Measurements from ENCODE around the gene CTAGE6. TPM values are rescaled to one million over a fixed set of nuclear protein-coding genes. Genes with fewer than 3 reads are reported as not detected.
"Not testable (repeated sequence)": the region's sequence is repeated elsewhere in the genome, so short reads cannot be mapped to it uniquely, and the experiment has no call there.

Gene CTAGE6
- total and polyA plus RNA-seq, 2 donors (not counting 1 experiment from before 2014, with no cell fraction given) = 1.9 TPM; not detected in 1

- H3K27me3 Mint-ChIP-seq; H3K9me3 ChIP-seq (ENCODE audit: control extremely low read depth in 1 of 3, control insufficient read depth in 2 of 3, insufficient read depth in 1 of 3, low read length in 2 of 3); H3K9me3 Mint-ChIP-seq (ENCODE audit: insufficient read depth); H2AFZ ChIP-seq (ENCODE audit: insufficient read depth, low read depth, low read length, poor library complexity, severe bottlenecking); H3K79me2 ChIP-seq (ENCODE audit: control insufficient read depth, insufficient read depth, low read length); ATAC-seq (ENCODE audit: low read depth); H3K4me3 ChIP-seq (ENCODE audit: control extremely low read depth in 1 of 5, extremely low read depth in 1 of 5, insufficient read depth in 1 of 5, low read depth in 2 of 5, low read length in 4 of 5); H3K27me3 ChIP-seq (replicated peaks in 1 of 4; ENCODE audit: control extremely low read depth in 1 of 4, control insufficient read depth in 3 of 4, insufficient read depth in 4 of 4, low read length in 3 of 4); H3K4me3 Mint-ChIP-seq; H3K4me1 ChIP-seq (ENCODE audit: control insufficient read depth in 2 of 2, insufficient read depth in 2 of 2, low read length in 2 of 2); H4K20me1 ChIP-seq (ENCODE audit: control insufficient read depth, insufficient read depth, low read length, poor library complexity, severe bottlenecking); POLR2A ChIA-PET; H3K36me3 ChIP-seq (replicated peaks in 1 of 2; ENCODE audit: control extremely low read depth in 1 of 2, control insufficient read depth in 1 of 2, extremely low read depth in 1 of 2, insufficient read depth in 2 of 2, low read length in 1 of 2); H3K27ac ChIP-seq (ENCODE audit: low read length in 2 of 2); H3K9ac ChIP-seq (ENCODE audit: low read length); intact Hi-C loops (cut with micrococcal nuclease); H3K27ac Mint-ChIP-seq; H3K4me2 ChIP-seq (replicated peaks; ENCODE audit: low read depth, low read length, poor library complexity, severe bottlenecking); CTCF ChIA-PET; H3K4me1 Mint-ChIP-seq; DNase-seq: not testable (repeated sequence)
- no CpG with 5 or more reads among the region's 5 CpGs for WGBS (ENCODE audit: insufficient coverage)
These were observed 45.1 kb downstream of the CTAGE6 start for GRCh38 chr7:143712381-143712780.

- H3K4me1 Mint-ChIP-seq; H3K4me2 ChIP-seq (replicated peaks; ENCODE audit: low read depth, low read length, poor library complexity, severe bottlenecking); H3K27me3 Mint-ChIP-seq; H3K9ac ChIP-seq (ENCODE audit: low read length); H3K79me2 ChIP-seq (ENCODE audit: control insufficient read depth, insufficient read depth, low read length); H3K4me3 ChIP-seq (ENCODE audit: control extremely low read depth in 1 of 5, extremely low read depth in 1 of 5, insufficient read depth in 1 of 5, low read depth in 2 of 5, low read length in 4 of 5); CTCF ChIA-PET; H3K27ac Mint-ChIP-seq; ATAC-seq (ENCODE audit: low read depth); H3K4me3 Mint-ChIP-seq; intact Hi-C loops (cut with micrococcal nuclease); H3K9me3 ChIP-seq (ENCODE audit: control extremely low read depth in 1 of 3, control insufficient read depth in 2 of 3, insufficient read depth in 1 of 3, low read length in 2 of 3); H2AFZ ChIP-seq (ENCODE audit: insufficient read depth, low read depth, low read length, poor library complexity, severe bottlenecking); DNase-seq; H3K4me1 ChIP-seq (ENCODE audit: control insufficient read depth in 2 of 2, insufficient read depth in 2 of 2, low read length in 2 of 2); POLR2A ChIA-PET; H3K27ac ChIP-seq (ENCODE audit: low read length in 2 of 2); H4K20me1 ChIP-seq (ENCODE audit: control insufficient read depth, insufficient read depth, low read length, poor library complexity, severe bottlenecking); H3K27me3 ChIP-seq (replicated peaks in 1 of 4; ENCODE audit: control extremely low read depth in 1 of 4, control insufficient read depth in 3 of 4, insufficient read depth in 4 of 4, low read length in 3 of 4); H3K36me3 ChIP-seq (replicated peaks in 1 of 2; ENCODE audit: control extremely low read depth in 1 of 2, control insufficient read depth in 1 of 2, extremely low read depth in 1 of 2, insufficient read depth in 2 of 2, low read length in 1 of 2); H3K9me3 Mint-ChIP-seq (ENCODE audit: insufficient read depth): not testable (repeated sequence)
- WGBS (ENCODE audit: insufficient coverage) = no CpG with 5 or more reads among the region's 4 CpGs
These were observed 45.7 kb downstream of the CTAGE6 start for GRCh38 chr7:143711727-143712324.

GRCh38 chr7:143709895-143710294, 47.6 kb downstream of the CTAGE6 start:
- H3K79me2 ChIP-seq (ENCODE audit: control insufficient read depth, insufficient read depth, low read length); intact Hi-C loops (cut with micrococcal nuclease); H2AFZ ChIP-seq (ENCODE audit: insufficient read depth, low read depth, low read length, poor library complexity, severe bottlenecking); H3K27ac Mint-ChIP-seq; H3K9me3 Mint-ChIP-seq (ENCODE audit: insufficient read depth); H3K4me3 Mint-ChIP-seq; H3K36me3 ChIP-seq (replicated peaks in 1 of 2; ENCODE audit: control extremely low read depth in 1 of 2, control insufficient read depth in 1 of 2, extremely low read depth in 1 of 2, insufficient read depth in 2 of 2, low read length in 1 of 2); H3K4me2 ChIP-seq (replicated peaks; ENCODE audit: low read depth, low read length, poor library complexity, severe bottlenecking); H3K27me3 ChIP-seq (replicated peaks in 1 of 4; ENCODE audit: control extremely low read depth in 1 of 4, control insufficient read depth in 3 of 4, insufficient read depth in 4 of 4, low read length in 3 of 4); DNase-seq; H4K20me1 ChIP-seq (ENCODE audit: control insufficient read depth, insufficient read depth, low read length, poor library complexity, severe bottlenecking); H3K9me3 ChIP-seq (ENCODE audit: control extremely low read depth in 1 of 3, control insufficient read depth in 2 of 3, insufficient read depth in 1 of 3, low read length in 2 of 3); H3K9ac ChIP-seq (ENCODE audit: low read length); H3K27ac ChIP-seq (ENCODE audit: low read length in 2 of 2); H3K4me3 ChIP-seq (ENCODE audit: control extremely low read depth in 1 of 5, extremely low read depth in 1 of 5, insufficient read depth in 1 of 5, low read depth in 2 of 5, low read length in 4 of 5); H3K4me1 ChIP-seq (ENCODE audit: control insufficient read depth in 2 of 2, insufficient read depth in 2 of 2, low read length in 2 of 2); H3K27me3 Mint-ChIP-seq; POLR2A ChIA-PET; ATAC-seq (ENCODE audit: low read depth); CTCF ChIA-PET; H3K4me1 Mint-ChIP-seq: not testable (repeated sequence)
- no CpG with 5 or more reads among the region's 5 CpGs for WGBS (ENCODE audit: insufficient coverage)

Small RNAs within 50 kb of the gene (small RNA-seq; reads per million reads assigned to genes)
- not detected for gene RNU6-267P (ENCODE audit: insufficient read length, low read depth, low replicate concordance)

Other genes with a start within 250 kb of the CTAGE6 start
- not detected in 2 replicates for gene CTAGE15, start 185.9 kb downstream of the CTAGE6 start, total RNA-seq
- gene CTAGE15, start 185.9 kb downstream of the CTAGE6 start, polyA plus RNA-seq = 0.03 TPM in 1 of 2 replicates, not detected in the other
- gene TCAF2, start 136.7 kb downstream of the CTAGE6 start, total RNA-seq = 15.9 and 16.0 TPM in 2 replicates
- gene TCAF2, start 136.7 kb downstream of the CTAGE6 start, polyA plus RNA-seq = 4.1 and 4.6 TPM in 2 replicates
- 17.3 and 19.7 TPM in 2 replicates for gene TCAF1, start 144.5 kb upstream of the CTAGE6 start, total RNA-seq
- gene TCAF1, start 144.5 kb upstream of the CTAGE6 start, polyA plus RNA-seq = 7.1 and 8.6 TPM in 2 replicates
- gene OR2F2, start 177.5 kb upstream of the CTAGE6 start, total RNA-seq = not detected in 2 replicates
- gene OR2F2, start 177.5 kb upstream of the CTAGE6 start, polyA plus RNA-seq = not detected in 2 replicates
- gene OR2F1, start 197.1 kb upstream of the CTAGE6 start, total RNA-seq = not detected in 2 replicates
- not detected in 2 replicates for gene OR2F1, start 197.1 kb upstream of the CTAGE6 start, polyA plus RNA-seq
- gene OR6B1, start 242.6 kb upstream of the CTAGE6 start, total RNA-seq = not detected in 2 replicates
- gene OR6B1, start 242.6 kb upstream of the CTAGE6 start, polyA plus RNA-seq = not detected in 2 replicates